Epidermal melanocyte (primary cell): ENCODE data around the gene MYRIP.
"Not testable (repeated sequence)": the region's sequence is repeated elsewhere in the genome, so short reads cannot be mapped to it uniquely, and the experiment has no call there.

ENCODE experiments used
- DNase-seq: peaks from one replicate; pipeline ENCODE4 v3.0.0; 2011; ENCODE audit warnings: low spot score; ENCODE audit not compliant: insufficient read length

Gene MYRIP

DNA sequence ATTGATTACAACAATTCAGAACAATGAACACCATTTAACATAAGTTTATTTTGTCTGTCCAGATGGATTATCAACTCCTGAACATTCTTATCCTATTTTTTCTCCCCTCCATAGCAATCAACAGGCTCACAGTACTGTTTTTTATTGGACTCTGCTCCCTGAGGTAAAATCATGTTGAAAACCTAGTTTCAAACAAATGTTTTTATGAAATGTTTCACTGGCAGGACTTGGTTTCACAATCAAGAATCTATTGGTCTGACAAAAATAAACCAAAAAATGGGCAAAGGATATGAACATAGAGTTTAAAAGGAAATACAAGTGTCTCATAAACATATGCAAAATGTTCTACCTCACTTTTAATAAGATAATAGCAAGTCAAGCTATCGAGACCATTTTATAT, 2.6 kb upstream of the MYRIP start:
- no peak for DNase-seq

DNA sequence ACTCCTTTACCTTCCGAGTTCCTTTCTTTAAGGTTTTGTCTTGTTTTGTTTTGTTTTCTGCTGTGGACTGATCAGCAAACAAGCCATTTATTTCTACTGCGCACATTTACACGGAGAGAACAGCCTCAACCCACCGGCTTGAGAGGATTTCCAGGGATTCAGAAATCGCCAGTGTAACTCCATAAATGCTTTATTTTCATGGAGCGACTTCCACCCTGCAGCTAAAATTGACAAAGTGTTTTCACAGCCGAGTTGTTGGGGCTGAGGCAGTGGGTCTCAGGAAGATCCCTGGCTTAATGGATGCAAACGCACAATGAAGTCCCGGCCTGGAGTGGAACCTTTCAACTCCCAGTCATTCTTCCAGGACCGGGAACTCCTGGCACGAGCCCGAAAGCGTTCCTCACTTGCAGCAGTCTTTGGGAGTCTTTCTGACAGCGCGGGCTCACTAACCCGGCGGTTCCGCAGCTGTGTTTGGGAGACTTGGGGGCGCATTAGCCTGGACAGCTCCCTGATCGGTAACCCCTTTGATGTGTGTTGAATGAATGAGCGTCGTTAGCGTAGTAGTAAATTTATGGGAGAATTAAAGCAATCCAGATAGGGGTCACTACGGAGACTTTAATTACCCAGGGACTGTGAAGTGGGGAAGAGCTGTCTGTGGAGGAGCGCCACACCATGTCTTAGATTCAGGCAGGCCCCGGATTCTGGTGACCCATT, 785 bp upstream of the MYRIP start:
- no peak for DNase-seq

DNA sequence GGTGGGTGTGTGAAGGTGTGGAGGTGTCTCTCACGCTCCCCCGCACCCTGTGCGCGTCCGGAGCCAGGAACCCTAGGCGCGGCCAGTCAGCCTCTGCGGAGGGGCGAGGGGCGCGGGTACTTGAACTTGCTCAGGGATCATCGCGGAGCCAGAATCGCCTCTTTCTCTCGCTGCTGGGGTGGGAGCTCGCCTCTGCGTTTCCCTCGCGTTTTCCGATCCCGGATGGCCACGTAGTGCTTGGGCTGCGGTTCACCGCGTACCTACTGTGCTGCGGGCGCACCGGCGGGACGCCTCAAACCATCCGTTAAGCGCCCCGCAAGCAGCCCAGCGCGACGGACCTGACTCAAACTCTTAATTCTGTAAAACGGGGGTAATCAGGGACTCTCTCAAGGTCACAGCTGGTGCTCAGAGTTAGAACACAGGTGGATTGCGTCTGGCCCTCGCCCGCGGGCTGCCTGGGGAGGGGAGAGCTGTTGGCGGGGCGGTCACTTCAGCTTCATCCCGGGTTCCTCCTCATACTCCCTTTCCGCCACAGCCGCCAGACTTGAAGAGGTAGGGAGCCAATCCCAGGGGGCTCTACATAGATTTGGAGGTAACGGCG, 686 bp downstream of the MYRIP start:
- DNase-seq, result no peak

DNA sequence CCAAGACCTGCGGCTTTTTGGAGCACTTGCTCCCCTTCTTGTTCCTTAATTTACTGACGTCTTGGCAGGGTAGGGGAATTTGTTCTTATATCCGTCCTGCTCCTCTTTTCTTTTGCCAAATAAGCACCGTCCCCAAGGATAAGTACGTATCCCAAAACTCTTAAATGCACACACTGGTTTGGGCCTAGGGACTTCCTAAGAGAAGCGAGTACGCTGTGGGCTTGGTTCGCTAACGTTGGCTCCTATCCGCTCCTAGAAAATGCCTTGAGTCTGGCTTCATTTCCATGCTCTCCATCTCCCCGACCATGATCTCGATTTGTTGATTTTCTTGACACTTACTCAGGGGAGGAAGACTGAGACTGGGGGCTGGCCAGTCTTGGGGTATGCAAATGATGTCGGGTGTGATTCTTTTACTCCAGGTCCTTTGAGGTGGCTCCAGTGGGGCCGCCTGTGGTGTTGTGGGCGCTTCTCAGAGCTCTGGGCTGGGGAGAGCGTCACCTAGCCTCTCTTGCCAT, 1.3 kb downstream of the MYRIP start:
- no peak for DNase-seq

DNA sequence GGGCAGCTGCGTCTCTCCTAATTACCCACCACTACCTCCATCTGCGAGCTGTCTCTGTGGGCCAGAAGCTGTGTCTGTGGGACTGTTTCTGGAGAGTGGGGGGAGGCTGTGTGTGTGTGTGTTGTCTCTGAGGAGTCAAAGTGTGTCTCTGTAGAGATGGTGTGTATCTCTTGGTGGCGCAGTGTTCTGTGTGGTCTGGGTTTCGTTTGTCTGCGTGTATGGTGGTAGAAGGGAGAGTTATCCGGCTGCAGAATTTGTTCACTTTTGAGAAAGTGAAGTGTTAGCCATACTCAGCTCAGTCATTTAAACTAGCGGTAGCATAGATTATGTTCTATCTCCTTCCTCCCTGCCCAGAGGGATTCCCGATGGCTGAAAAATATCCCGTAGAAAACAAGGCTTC, 2.2 kb downstream of the MYRIP start:
- DNase-seq, result no peak

DNA sequence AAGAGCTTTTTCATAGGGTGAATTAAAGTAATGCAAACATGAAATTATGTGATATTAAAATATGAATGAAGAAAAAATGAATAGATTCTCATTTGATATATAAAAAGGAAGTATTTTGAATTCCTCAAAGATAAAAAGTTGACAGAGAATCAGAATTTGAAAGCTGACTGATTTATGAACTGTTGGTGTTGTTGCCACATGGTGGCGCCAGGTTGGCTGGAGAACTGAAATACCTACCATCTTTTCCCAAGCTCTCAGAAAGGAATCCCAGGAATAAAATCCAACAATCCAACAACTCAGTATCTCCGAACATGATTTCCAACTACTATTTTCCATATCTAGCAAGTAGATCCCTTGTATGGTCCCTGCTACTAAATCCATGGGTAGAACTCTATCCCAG, 3.1 kb downstream of the MYRIP start:
- no peak for DNase-seq

DNA sequence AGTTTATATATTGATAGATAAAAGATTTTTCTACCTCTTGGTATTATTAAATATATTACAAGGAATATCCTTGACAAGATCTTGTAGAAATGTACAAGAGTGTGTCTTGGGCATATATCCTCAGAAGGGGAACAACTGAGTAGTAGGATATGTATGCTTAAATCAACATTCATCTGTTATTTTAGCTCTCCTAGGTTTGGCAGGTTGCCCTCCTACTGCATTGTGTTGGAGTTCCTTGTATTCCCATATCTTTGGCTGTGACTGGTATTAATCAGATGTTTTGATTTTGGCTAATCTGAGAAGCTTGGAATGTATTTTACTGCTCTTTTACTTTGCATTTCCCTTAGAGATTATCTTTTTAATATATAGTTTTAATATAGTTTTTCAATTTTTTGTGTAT, 4.6 kb downstream of the MYRIP start:
- no peak for DNase-seq

DNA sequence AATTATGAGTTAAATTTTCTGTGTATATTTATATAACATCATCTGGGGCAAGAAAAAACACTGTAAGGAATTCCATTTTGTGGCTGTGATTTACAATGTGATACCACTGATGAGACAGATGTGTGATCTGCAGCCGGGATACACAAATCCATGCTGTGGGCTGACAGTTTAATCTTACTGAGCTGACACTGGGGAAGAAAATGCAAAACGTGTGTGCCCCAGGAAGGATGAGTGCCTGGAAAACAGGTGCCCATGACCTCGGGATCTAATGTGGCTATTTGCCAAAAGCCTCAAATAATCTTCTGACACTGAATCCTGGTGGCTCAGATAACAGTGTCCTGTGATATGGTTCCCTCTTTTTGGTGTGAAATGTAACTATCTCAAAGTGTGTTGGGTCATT, 10.5 kb downstream of the MYRIP start:
- no peak for DNase-seq

DNA sequence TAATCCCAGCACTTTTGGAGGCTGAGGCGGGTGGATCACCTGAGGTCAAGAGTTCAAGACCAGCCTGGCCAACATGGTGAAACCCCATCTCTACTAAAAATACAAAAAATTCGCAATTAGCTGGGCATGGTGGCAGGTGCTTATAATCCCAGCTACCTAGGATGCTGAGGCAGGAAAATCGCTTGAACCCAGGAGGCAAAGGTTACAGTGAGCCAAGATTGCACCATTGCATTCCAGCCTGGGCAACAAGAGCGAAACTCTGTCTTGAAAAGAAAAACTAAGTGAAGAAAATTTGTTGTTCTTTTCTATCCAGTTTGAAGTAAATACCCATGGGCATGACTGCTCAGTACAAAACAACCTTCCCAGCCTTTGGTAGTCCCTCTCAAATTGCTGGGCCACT, 24.4 kb downstream of the MYRIP start:
- DNase-seq, result not testable (repeated sequence)

DNA sequence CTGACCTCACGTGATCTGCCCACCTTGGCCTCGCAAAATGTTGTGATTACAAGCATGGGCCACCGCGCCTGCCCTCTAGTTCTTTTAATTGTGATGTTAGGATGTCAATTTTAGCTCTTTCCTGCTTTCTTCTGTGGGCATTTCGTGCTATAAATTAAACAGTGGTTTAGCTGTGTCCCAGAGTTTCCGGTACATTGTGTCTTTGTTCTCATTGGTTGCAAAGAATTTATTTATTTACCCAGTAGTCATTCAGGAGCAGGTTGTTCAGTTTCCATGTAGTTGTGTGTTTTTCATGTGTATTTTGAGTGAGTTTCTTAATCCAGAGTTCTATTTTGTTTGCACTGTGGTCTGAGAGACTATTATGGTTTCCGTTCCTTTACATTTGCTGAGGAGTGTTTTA, 30.1 kb downstream of the MYRIP start:
- no peak for DNase-seq

DNA sequence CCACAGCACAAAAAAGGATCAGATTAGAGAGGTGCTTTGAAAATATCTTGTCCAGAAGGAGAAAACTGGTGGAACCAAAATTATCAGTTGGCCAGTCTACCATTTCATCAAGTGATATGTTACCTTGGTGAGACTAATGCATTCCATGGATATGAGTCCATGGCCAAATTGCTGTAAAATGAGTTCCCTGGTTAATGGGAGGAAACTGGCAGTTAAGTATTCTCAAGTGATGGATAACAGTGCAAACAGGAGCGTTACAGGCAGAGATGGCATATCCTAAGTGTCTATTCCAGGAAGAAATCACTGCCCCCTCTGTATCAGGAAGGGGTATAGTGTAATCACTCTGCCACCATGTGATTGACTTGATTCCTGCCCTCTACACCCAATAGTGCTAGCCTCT, 34.0 kb downstream of the MYRIP start:
- DNase-seq, result no peak

DNA sequence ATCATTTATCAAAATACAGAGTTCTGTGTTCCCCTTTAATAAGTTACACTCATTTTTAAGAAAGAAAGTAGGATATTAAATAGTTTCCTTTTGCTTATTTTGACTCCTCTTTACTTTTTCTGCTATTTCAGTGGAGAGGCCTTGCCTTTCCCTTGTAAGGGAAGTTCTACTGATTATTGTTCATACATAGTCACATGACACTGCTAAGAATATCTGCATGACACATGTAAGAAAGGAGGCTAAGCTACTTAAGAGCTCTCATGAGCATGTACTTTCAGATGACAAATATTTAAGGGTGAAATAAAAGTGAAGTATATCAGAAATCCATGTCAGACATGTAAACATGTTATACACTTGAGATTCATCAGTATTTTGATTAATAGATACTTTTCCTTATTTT, 39.0 kb downstream of the MYRIP start:
- no peak for DNase-seq

DNA sequence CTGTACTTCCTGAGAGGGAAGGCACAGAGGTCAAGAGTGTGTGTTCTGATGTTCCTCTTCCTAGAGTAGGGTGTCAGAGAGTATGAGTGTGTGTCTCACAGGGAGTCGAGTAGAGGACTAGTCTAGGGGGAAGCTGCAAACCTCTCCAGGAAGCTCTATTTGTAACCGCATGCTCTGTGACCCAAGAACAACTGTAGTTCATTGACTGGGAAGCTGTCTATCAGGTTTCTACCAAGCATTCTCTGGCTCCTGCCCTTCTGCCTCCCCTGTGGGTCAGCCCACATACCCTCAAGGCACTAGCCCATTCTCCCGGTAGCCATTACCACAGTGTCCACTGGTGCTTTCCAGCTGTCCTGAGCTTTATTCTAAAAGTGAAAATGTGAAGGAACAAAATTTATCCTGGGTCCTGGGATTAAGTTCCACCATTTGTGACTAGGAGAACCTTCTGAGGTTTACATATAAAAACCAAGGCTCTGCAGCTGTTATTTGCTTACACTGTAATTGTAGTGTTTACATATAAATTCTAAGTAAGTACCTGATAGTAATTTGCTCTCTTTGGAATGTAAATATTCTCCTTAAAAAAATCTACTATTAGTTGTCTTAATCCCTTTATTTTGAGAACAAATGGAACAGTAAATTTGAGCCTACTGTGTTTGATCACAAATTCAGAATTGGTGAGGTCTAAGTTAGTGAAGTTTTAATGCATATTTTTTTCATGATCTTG, 40.7 kb downstream of the MYRIP start:
- no peak for DNase-seq

DNA sequence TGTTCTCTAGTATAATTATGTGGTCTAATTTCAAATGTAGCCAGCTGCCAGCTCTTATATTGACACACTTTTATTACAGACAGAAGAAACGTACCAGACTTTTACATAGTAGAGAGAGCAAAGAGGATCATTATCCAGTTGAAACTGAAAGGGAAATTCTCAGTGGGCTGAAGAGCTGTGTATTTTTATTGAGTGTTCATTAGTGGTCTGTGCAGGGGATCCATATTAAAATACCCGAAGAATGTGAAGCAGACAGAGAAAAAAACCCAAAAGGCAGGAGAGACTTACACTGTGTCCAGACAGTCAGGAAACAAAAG, 41.3 kb downstream of the MYRIP start:
- no peak for DNase-seq

DNA sequence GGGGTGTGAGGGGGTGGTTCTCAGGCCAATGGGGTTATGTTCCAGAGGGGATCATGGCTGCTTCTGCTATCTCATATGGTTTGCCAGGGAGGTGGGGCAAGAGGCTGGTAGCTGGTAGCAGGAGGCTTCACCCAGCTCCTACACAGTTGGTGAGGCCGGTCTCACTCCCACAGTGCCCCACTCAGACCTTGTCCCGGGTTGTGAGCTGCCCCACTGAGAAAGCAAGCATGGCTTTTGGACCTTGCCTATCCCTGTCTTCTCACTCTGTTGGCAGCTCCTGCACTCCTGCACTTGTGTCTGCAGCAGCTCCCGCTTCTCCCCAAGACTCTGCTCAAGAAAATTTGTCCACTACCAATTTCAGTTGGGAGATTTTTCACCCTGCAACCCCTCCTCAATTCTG, 46.1 kb downstream of the MYRIP start:
- DNase-seq, result no peak

DNA sequence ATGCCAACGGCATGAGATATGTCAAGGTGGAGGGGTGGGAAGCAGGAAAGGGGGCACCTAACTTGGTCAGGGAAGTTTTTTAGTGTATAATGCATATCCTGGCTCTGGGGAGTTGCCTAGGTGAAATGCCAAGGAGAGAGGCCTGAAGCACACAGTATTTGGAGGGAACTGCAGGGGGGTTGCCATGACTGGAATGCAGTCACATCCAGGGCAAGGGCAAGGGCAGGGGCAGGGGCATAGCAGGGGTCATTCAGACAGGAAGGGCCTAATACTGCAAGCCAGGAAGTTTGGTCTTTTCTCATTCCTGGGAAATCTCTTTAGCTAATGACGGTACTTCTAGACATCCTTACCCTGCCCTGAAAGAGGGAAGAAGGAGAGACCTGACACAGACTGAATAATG, 60.5 kb downstream of the MYRIP start:
- no peak for DNase-seq

DNA sequence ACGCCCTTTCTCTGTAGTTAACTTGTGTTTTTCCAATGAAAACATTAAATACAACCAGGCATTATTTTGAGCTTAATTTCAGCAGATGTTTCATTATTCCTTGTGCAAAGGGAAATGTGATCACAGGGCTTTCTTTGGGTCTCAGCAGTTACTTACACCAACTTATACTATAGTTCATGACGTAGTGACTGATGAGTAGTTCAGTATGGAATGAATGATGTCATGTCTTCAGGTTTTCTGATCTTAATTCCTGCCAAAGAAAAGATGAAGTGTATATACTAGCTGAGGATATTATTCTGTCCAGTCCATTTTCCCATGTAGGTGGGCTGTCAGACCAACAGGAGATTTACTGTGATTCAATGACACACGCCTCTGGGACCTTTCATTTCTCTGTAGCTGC, 61.3 kb downstream of the MYRIP start:
- no peak for DNase-seq

DNA sequence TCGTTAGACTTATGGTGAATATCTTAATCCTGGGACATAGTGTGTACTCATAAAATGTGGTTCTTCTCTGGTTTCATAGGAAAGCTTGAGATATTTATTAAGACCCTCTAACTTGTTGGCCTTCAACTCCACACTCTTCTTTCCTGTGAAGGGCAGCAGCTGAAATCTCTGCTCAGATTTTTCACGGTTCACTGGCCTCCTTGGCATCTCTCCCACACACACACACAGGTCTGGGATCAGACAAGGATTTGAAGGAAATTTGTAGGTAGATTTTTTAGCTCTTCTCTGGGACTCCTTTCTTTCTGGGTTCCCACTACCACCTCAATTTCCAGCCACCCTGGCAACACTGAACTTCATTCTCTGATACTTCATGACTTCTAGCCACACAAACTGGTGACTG, 70.2 kb downstream of the MYRIP start:
- DNase-seq, result no peak

DNA sequence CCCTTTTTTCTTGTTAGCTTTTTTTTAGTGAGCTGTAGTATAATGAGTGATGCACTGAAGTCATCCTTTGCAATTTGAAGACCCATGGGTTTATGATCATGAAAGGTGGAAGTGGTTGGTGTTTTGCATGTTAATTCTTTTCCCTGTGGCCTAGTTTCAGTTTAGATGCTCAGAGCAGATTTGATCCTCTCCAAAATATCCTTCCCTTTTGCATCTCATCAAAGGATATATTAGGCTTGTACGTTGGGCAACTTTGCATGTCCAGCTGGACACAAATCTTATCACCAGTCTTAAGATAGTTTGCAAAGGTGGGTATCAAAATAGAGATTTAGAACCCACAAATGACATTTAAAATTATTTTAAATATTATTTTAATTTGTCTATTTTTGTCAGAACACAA, 72.7 kb downstream of the MYRIP start:
- no peak for DNase-seq

DNA sequence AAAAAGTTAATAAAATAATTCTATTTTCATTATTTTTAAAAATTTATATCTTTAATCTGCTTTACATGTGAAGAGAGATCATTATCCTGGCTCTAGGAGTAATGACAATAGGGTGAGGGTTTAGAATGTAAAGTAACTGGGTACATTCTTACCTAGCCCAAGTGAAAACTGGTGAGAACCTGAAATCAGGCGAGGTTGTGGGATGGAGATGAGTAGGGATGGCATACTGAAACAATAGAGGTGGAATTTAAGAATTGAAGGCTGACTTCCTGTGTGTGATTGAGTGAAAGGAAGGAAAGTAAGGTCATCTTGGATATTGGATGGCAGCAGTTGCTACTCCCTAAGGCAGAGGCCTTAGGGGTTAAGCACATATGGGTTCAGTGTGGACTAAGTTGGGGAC, 82.7 kb downstream of the MYRIP start:
- no peak for DNase-seq

DNA sequence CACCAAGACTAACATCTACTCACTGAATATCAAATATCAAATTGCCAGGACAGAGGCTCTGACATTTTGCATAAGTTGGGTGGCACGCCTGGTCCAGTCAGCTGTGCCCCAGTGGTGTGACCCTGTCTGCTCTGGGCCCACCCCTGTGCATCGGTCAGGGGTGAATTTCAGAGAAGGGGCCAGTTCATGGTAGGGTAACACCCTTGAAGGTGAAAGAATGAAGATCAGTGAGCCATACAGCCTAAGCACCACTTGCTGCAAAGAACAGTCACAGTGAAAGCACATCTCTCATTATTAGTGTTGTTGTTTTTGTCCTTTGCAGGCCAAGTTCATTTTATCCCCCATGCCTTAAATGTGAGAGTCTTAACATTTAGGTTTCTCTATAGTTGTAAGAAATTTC, 86.8 kb downstream of the MYRIP start:
- DNase-seq, result no peak

DNA sequence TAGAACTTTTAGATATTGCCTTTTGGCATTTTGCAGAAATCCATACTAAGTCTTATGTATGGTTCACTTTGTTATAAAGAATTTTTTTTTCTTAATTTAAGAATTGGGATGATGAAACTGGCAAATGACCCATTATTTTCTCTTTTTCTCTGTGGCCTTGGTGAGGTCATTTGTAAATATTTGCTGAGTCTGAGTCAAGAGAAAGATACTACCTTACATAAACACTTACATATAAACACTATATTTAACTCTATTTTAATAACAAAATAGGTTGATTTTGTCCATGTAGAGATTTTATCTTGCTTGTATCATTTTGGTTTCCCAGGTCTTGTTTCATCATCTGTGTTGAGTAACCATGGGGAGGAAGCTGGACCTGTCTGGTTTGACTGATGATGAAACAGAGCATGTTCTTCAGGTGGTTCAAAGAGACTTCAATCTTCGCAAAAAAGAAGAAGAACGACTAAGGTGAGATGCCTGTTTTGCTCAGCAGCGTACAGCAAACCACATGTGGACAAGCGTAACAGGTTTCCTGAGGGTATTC, 91.1 kb downstream of the MYRIP start:
- DNase-seq, result no peak

DNA sequence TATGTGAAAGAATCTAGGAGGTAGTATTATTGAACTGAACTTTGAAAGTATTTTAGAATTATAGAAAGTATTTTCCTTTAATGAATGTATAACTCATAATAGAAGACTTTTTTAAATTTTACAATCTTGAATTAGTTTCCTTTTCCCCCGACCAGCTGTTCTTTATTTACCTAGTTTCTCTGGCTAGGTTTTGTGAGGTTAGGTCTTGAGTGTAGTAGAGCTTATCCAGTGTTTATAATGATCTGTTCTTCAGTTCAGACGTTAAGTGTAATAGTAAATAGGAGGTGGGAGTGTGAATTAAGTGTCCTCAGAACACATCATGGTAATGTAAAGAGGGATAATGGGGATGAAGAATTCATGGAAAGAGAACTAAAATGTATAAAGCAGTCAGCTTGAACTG, 93.8 kb downstream of the MYRIP start:
- no peak for DNase-seq
